ENCODE measurements around the gene C1R.
"Not testable (repeated sequence)": the region's sequence is repeated elsewhere in the genome, so short reads cannot be mapped to it uniquely, and the experiment has no call there.

Gene C1R

GRCh38 chr12:7065073-7065623 lies 27.1 kb downstream of the C1R start:
- DNase-seq: no peak

GRCh38 chr12:7064516-7064915 lies 27.7 kb downstream of the C1R start:
- DNase-seq: no peak

- DNase-seq: no peak
Observed at GRCh38 chr12:7061596-7061995, 30.6 kb downstream of the C1R start.

- no peak for DNase-seq
Observed at GRCh38 chr12:7061138-7061537, 31.1 kb downstream of the C1R start.

- no peak for DNase-seq
Observed at GRCh38 chr12:7060353-7060954, 31.8 kb downstream of the C1R start, which contains the start of gene C1S. C1S (plus strand) TSS chr12:7060718; CDS start chr12:7061913, 1,195 bp downstream.

GRCh38 chr12:7059780-7060179 lies 32.5 kb downstream of the C1R start:
- DNase-seq: no peak

- DNase-seq: no peak
Observed at GRCh38 chr12:7058850-7059395, 33.3 kb downstream of the C1R start.

GRCh38 chr12:7058163-7058845 lies 33.9 kb downstream of the C1R start:
- no peak for DNase-seq

- not testable (repeated sequence) for DNase-seq
Observed at GRCh38 chr12:7055736-7056135, 36.5 kb downstream of the C1R start.

- DNase-seq: no peak
Observed at GRCh38 chr12:7054925-7055324, 37.3 kb downstream of the C1R start.

GRCh38 chr12:7049973-7050372 lies 42.3 kb downstream of the C1R start:
- not testable (repeated sequence) for DNase-seq

- not testable (repeated sequence) for DNase-seq
Observed at GRCh38 chr12:7049445-7049951, 42.7 kb downstream of the C1R start.

- DNase-seq: no peak
Observed at GRCh38 chr12:7047306-7047705, 44.9 kb downstream of the C1R start.

- DNase-seq: no peak
Observed at GRCh38 chr12:7046383-7047105, 45.7 kb downstream of the C1R start.

- DNase-seq: no peak
Observed at GRCh38 chr12:7045913-7046312, 46.3 kb downstream of the C1R start.

- no peak for DNase-seq
Observed at GRCh38 chr12:7042842-7043241, 49.4 kb downstream of the C1R start.

GRCh38 chr12:7039403-7039802 lies 52.8 kb downstream of the C1R start:
- no peak for DNase-seq

GRCh38 chr12:7038591-7038990 lies 53.7 kb downstream of the C1R start:
- DNase-seq: no peak

- DNase-seq: not testable (repeated sequence)
Observed at GRCh38 chr12:7037411-7037810, 54.8 kb downstream of the C1R start.

- no peak for DNase-seq
Observed at GRCh38 chr12:7035463-7035862, 56.8 kb downstream of the C1R start.

GRCh38 chr12:7034464-7034863 lies 57.8 kb downstream of the C1R start:
- DNase-seq: no peak

- DNase-seq: no peak
Observed at GRCh38 chr12:7032990-7033389, 59.3 kb downstream of the C1R start.

GRCh38 chr12:7031306-7031705 lies 60.9 kb downstream of the C1R start:
- no peak for DNase-seq
